Liver (tissue), 9 donors: ENCODE data around the gene GYG2. TPM values are rescaled to one million over a fixed set of nuclear protein-coding genes. Genes with fewer than 3 reads are reported as not detected.

Experiments used
- DNase-seq: peaks from one replicate; pipeline ENCODE4 v3.0.0-alpha.2; 2017; ENCODE audit warnings: low spot score
- H3K27ac ChIP-seq, 2 donors: one replicate each; pipeline ENCODE4 v1.7.0; 2013; ENCODE audit warnings: inconsistent platforms in 2 of 2, low read length in 2 of 2, control low read depth in 1 of 2, low read depth in 1 of 2, mild to moderate bottlenecking in 1 of 2
- H3K27me3 ChIP-seq, 4 donors: one replicate each; pipeline versions ENCODE4 v1.6.1 to v1.7.0; 2013; ENCODE audit warnings: low read length in 3 of 4, inconsistent platforms in 1 of 4, mild to moderate bottlenecking in 1 of 4, moderate library complexity in 1 of 4; ENCODE audit not compliant: control insufficient read depth in 4 of 4, insufficient read depth in 4 of 4
- H3K36me3 ChIP-seq, 4 donors: one replicate each; pipeline versions ENCODE4 v1.6.1 to v1.7.0; 2013; ENCODE audit warnings: low read length in 3 of 4, mild to moderate bottlenecking in 3 of 4, low read depth in 1 of 4, moderate library complexity in 1 of 4; ENCODE audit not compliant: control insufficient read depth in 4 of 4, insufficient read depth in 3 of 4
- H3K4me1 ChIP-seq, 4 donors: one replicate each; pipeline versions ENCODE4 v1.6.1 to v1.7.0; 2013; ENCODE audit warnings: low read length in 3 of 4, mild to moderate bottlenecking in 3 of 4, moderate library complexity in 1 of 4; ENCODE audit not compliant: control insufficient read depth in 4 of 4, insufficient read depth in 4 of 4
- H3K4me3 ChIP-seq, 3 donors: one replicate each; pipeline versions ENCODE4 v1.6.1 to v1.7.0; 2013; ENCODE audit warnings: low read length in 3 of 3, control low read depth in 1 of 3, low read depth in 1 of 3, mild to moderate bottlenecking in 1 of 3
- H3K9ac ChIP-seq, 2 donors: one replicate each; pipeline ENCODE4 v1.7.0; 2013; ENCODE audit warnings: low read length in 2 of 2, mild to moderate bottlenecking in 2 of 2, moderate library complexity in 2 of 2, control low read depth in 1 of 2, low read depth in 1 of 2
- H3K9me3 ChIP-seq, 4 donors: one replicate each; pipeline versions ENCODE4 v1.6.1 to v1.7.0; 2013; ENCODE audit warnings: low read length in 3 of 4; ENCODE audit not compliant: control insufficient read depth in 4 of 4
- FOXA1 ChIP-seq: IDR thresholded peaks from 2 replicates; pipeline ENCODE4 v1.6.1; 2016; ENCODE audit warnings: antibody characterized with exemption
- GABPA ChIP-seq, 2 donors: IDR thresholded peaks in 1 of 2; conservative IDR thresholded peaks in 1 of 2; 2 replicates each; pipeline ENCODE4 v1.6.1; 2016; ENCODE audit warnings: antibody characterized with exemption in 2 of 2, mild to moderate bottlenecking in 1 of 2, moderate library complexity in 1 of 2
- HNF4A ChIP-seq, 2 donors: conservative IDR thresholded peaks; 2 replicates each; pipeline ENCODE4 v1.6.1; 2016; ENCODE audit warnings: antibody characterized with exemption in 2 of 2, mild to moderate bottlenecking in 2 of 2
- HNF4G ChIP-seq: IDR thresholded peaks from 2 replicates; pipeline ENCODE4 v1.6.1; 2016; ENCODE audit warnings: antibody characterized with exemption
- JUND ChIP-seq, 2 donors: IDR thresholded peaks; 2 replicates each; pipeline ENCODE4 v1.6.1; 2016; ENCODE audit warnings: antibody characterized with exemption in 2 of 2
- NR2F2 ChIP-seq: IDR thresholded peaks from 2 replicates; pipeline ENCODE4 v1.6.1; 2016; ENCODE audit warnings: antibody characterized with exemption
- RAD21 ChIP-seq, 2 donors: IDR thresholded peaks; 2 replicates each; pipeline ENCODE4 v1.6.1; 2016; ENCODE audit warnings: antibody characterized with exemption in 2 of 2, mild to moderate bottlenecking in 2 of 2
- RXRA ChIP-seq, 2 donors: IDR thresholded peaks; 2 replicates each; pipeline ENCODE4 v1.6.1; 2017 to 2018; ENCODE audit warnings: antibody characterized with exemption in 2 of 2, mild to moderate bottlenecking in 1 of 2
- SP1 ChIP-seq: IDR thresholded peaks from 2 replicates; pipeline ENCODE4 v1.6.1; 2018; ENCODE audit warnings: antibody characterized with exemption, mild to moderate bottlenecking
- TAF1 ChIP-seq: conservative IDR thresholded peaks from 2 replicates; pipeline ENCODE4 v1.6.1; 2016; ENCODE audit warnings: antibody characterized with exemption, mild to moderate bottlenecking
- YY1 ChIP-seq: IDR thresholded peaks from 2 replicates; pipeline ENCODE4 v1.6.1; 2016; ENCODE audit warnings: antibody characterized with exemption, mild to moderate bottlenecking
- WGBS: extraction: QIAGEN DNeasy Blood & Tissue Kit; methylation state at CpG from one replicate; pipeline ENCODE4 v1.1.7; 2013; 5-methylcytosine and 5-hydroxymethylcytosine counted together
- polyA plus RNA-seq, 2 donors: library from polyadenylated mRNA; stranded (reverse) in 1 of 2; unstranded in 1 of 2; fragments of 200-250 nt in 1 of 2; fragments of >200 nt in 1 of 2; fragmentation: Nextera tagmentation in 1 of 2; extraction: Ambion mirVana in 1 of 2; gene quantifications; one replicate each; pipeline versions ENCODE4 v1.2.1 to v1.2.3, GENCODE V29; 2013 to 2015
- total RNA-seq, 2 donors: library from RNA; depleted of rRNA; stranded (reverse); fragments of >200 nt; gene quantifications; one replicate each; pipeline ENCODE4 v1.2.3, GENCODE V29; 2014
- TF ChIP-seq, protein P1 (sequence below): IDR thresholded peaks from 2 replicates; pipeline ENCODE4 v1.6.1; 2016; ENCODE audit warnings: antibody characterized with exemption
- TF ChIP-seq, protein P2 (sequence below): IDR thresholded peaks from 2 replicates; pipeline ENCODE4 v1.6.1; 2016; ENCODE audit warnings: antibody characterized with exemption
- TF ChIP-seq, protein P3 (sequence below): IDR thresholded peaks from 2 replicates; pipeline ENCODE4 v1.6.1; 2016; ENCODE audit warnings: antibody characterized with exemption
- TF ChIP-seq, protein P4 (sequence below): fragments of 150-350 bp; IDR thresholded peaks from 2 replicates; pipeline ENCODE4 v1.5.1; 2017; ENCODE audit warnings: improper control_type of control experiment, low read depth, low read length; ENCODE audit not compliant: missing input control
- donor health status: healthy.
- donor health status: healthy.
- donor health status: healthy.
- donor health status: healthy.
- donor health status: healthy.

Gene GYG2
- total and polyA plus RNA-seq, 4 donors, result 11.3 to 32.6 (median 14.3) TPM

DNA sequence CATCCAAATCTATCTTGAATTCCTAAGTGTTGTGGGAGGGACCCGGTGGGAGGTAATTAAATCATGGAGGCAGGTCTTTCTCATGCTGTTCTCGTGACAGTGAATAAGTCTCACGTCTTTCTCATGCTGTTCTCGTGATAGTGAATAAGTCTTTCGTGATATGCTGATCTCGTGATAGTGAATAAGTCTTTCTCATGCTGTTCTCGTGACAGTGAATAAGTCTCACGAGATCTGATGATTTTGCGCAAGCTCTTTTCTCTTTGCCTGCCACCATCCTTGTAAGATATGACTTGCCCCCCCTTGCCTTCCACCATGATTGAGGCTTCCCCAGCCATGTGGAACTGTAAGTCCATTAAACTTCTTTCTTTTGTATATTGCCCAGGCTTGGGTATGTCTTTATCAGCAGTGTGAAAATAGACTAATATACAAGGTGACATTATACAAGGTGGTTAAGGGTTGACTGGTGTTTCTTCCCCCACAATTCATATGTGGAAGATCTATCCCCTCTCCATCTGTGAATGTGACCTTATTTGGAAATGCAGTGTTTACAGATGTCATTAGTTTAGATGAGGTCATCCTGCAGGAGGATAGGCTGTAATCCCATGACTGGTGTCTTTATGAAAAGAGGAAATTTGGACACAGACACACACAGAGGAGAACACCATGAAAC is 72.8 kb downstream of the GYG2 start:
- no peaks in the 10 kb centered on the region for H3K27me3 ChIP-seq
- peaks cover 3 to 24% (median 24%) of the 10 kb centered on the region in 4 donors for H3K4me1 ChIP-seq
- DNase-seq, result no peak
- peaks cover 0 to 12% (median 0%) of the 10 kb centered on the region in 4 donors for H3K9me3 ChIP-seq
- H3K4me3 ChIP-seq, result no peak overlapping the region
- no peak overlapping the region for H3K9ac ChIP-seq
- TF ChIP-seq, protein P1, sequence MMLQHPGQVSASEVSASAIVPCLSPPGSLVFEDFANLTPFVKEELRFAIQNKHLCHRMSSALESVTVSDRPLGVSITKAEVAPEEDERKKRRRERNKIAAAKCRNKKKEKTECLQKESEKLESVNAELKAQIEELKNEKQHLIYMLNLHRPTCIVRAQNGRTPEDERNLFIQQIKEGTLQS, result no peak
- peak; percentile 30 for TF ChIP-seq SP1
- H3K27ac ChIP-seq, result peak overlapping the region; percentile 39 to 78
- 96% methylated on average over 9 of the region's 9 CpGs for WGBS
- H3K36me3 ChIP-seq, result peaks cover 0 to 17% (median under 1%) of the 10 kb centered on the region in 4 donors

DNA sequence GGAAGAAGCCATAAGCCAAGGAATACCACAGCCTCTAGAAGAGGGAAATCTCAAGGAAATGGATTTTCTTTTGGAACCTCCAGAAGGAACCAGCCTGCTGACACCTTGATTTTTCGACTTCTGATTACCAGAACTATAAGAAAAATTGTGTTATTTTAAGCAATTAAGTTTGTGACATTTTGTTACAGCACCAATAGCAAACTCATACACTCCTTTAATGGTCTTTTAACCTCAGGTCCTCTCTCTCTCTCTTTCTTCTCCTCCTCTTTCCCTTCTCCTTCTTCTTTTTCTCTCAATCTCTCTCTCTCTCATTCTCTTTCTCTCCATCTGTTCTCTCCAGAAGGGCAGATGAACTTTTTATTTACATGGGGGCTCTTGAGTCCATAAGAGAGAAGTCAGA is 74.1 kb downstream of the GYG2 start:
- H3K9me3 ChIP-seq, result peaks cover 0 to 12% (median 0%) of the 10 kb centered on the region in 4 donors
- H3K36me3 ChIP-seq, result peaks cover 0 to 27% (median 5%) of the 10 kb centered on the region in 4 donors
- H3K4me1 ChIP-seq, result peaks cover 0 to 14% (median 13%) of the 10 kb centered on the region in 4 donors
- DNase-seq, result no peak
- no peaks in the 10 kb centered on the region for H3K27me3 ChIP-seq
- H3K9ac ChIP-seq, result no peak overlapping the region
- 100% methylated on average over 1 of the region's 1 CpG for WGBS
- H3K4me3 ChIP-seq, result no peak overlapping the region
- TF ChIP-seq GABPA (IDR thresholded peaks at IDR 0.05 in 1 of 2, conservative IDR thresholded peaks at IDR 0.05 in 1 of 2), result no peak
- TF ChIP-seq, protein P2, sequence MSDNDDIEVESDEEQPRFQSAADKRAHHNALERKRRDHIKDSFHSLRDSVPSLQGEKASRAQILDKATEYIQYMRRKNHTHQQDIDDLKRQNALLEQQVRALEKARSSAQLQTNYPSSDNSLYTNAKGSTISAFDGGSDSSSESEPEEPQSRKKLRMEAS, result no peak
- no peak for TF ChIP-seq TAF1
- TF ChIP-seq, protein P3, sequence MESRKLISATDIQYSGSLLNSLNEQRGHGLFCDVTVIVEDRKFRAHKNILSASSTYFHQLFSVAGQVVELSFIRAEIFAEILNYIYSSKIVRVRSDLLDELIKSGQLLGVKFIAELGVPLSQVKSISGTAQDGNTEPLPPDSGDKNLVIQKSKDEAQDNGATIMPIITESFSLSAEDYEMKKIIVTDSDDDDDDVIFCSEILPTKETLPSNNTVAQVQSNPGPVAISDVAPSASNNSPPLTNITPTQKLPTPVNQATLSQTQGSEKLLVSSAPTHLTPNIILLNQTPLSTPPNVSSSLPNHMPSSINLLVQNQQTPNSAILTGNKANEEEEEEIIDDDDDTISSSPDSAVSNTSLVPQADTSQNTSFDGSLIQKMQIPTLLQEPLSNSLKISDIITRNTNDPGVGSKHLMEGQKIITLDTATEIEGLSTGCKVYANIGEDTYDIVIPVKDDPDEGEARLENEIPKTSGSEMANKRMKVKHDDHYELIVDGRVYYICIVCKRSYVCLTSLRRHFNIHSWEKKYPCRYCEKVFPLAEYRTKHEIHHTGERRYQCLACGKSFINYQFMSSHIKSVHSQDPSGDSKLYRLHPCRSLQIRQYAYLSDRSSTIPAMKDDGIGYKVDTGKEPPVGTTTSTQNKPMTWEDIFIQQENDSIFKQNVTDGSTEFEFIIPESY, result no peak
- no peak for TF ChIP-seq HNF4G
- no peak for TF ChIP-seq JUND (IDR thresholded peaks at IDR 0.05)
- no peak for TF ChIP-seq YY1
- no peak for TF ChIP-seq RAD21 (IDR thresholded peaks at IDR 0.05)
- H3K27ac ChIP-seq, result no peak overlapping the region

DNA sequence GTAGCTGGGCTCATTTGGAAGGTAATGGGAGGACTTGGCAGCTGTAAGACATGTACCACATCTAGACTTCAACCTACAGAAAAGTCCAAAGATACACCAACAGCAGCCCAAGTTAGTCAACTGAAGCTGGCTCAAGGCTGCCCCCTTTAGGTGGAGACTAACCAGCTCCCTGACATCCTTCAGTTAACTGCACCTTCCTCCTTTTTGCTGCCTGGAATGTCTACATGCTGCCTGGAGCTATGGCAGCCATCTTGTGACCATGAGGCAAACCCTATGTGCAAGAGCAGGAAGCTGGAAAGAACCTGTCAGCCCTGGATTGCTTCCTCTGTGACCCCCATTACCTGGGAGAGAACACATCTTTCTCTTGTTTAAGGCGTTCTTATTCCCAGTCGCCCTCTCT is 74.6 kb downstream of the GYG2 start:
- Histone ChIP-seq H3K9me3 (peaks cover 0 to 12% (median 0%) of the 10 kb centered on the region in 4 donors), H3K36me3 (peaks cover 0 to 31% (median 6%) of the 10 kb centered on the region in 4 donors), H3K4me3 (no peak overlapping the region), H3K27ac (no peak overlapping the region), H3K4me1 (peaks cover 0 to 9% (median 9%) of the 10 kb centered on the region in 4 donors), H3K27me3 (no peaks in the 10 kb centered on the region), H3K9ac (no peak overlapping the region)
- WGBS, result 100% methylated on average over 2 of the region's 2 CpGs
- TF ChIP-seq, protein P4, sequence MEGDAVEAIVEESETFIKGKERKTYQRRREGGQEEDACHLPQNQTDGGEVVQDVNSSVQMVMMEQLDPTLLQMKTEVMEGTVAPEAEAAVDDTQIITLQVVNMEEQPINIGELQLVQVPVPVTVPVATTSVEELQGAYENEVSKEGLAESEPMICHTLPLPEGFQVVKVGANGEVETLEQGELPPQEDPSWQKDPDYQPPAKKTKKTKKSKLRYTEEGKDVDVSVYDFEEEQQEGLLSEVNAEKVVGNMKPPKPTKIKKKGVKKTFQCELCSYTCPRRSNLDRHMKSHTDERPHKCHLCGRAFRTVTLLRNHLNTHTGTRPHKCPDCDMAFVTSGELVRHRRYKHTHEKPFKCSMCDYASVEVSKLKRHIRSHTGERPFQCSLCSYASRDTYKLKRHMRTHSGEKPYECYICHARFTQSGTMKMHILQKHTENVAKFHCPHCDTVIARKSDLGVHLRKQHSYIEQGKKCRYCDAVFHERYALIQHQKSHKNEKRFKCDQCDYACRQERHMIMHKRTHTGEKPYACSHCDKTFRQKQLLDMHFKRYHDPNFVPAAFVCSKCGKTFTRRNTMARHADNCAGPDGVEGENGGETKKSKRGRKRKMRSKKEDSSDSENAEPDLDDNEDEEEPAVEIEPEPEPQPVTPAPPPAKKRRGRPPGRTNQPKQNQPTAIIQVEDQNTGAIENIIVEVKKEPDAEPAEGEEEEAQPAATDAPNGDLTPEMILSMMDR, result no peak
- TF ChIP-seq NR2F2 (no peak), RXRA (IDR thresholded peaks at IDR 0.05) (no peak), SP1 (no peak), GABPA (IDR thresholded peaks at IDR 0.05 in 1 of 2, conservative IDR thresholded peaks at IDR 0.05 in 1 of 2) (no peak), HNF4A (conservative IDR thresholded peaks at IDR 0.05) (no peak), FOXA1 (no peak)
- DNase-seq, result no peak
